Activated CD4-positive, alpha-beta T cell treated with anti-CD3 and anti-CD28 coated beads, Interleukin-2, amount 50 U/mL, for 4 hours (primary cell): ENCODE data around the gene ZCCHC2.

Experiments used
- DNase-seq, 2 experiments: peaks; one replicate each; pipeline ENCODE4 v3.0.0-alpha.2; 2020

The ZCCHC2 gene

DNA sequence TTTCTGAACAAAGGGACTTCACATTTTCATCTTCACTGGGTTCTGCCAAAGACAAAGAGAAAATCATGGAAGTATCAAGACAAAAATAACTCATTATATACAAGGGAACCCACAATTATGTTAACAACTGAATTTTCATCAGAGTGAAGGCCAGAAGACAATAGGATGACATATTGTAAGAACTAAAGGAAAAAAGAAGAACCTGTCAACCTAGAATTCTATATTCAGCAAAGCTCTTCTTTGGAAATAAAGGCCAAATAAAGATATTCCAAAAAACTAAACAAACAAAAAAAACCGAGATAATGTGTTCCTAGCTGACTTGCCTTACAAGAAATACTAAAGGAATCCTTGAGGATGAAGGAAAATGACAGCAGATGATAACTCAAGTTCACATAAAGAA lies 10.3 kb upstream of the ZCCHC2 start:
- no peak for DNase-seq

DNA sequence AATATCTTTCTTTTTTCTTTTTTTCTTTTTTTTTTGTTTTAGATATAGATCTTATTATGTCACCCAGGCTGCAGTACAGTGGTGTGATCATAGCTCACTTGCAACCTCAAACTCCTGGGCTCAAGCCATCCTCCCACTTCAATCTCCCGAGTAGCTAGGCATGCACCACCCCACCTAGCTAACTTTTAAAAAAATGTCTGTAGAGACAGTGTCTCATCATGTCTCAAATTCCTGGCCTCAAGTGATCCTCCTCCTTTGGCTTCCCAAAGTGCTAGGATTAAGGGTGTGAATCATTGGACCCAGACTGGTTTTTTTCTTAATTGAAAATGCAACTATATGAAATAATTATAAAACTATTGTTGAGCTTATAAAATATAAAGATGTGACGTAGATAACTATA lies 9.8 kb upstream of the ZCCHC2 start:
- DNase-seq: no peak

DNA sequence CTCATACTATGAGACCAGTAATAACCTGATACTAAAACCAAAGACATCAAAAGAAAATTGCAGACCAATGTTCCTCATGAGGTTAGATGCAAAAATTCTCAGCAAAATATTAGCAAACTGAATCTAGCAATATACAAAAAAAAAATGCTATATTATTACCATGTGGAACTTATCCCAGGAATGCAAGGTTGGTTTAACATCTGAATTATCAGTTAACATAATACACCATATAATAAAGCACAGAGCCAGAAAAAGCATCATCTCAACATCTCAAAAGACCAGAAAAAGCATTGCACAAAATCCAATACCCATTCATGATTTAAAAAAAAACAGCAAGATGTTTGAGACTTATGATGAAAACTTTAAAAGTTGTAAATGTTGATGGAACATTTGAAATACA lies 8.3 kb upstream of the ZCCHC2 start:
- DNase-seq: no peak

DNA sequence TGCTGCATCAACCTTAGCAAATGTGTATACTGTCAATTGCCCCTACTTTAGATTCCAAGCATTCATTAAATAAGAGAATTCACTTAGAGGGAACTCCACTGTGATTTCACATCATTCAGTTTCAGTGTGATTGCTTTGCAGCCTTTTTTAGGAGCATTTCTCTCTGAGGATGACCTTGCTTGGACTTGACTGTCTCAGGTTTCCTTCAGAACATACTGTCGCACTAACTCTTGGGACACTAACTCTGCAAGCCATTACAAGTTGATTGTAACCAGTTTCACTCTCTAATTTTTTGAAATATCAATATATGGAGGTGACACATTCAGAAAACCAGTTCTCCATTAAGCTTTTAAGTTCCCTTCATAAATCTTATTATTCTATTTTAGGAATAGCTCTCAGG lies 6.6 kb upstream of the ZCCHC2 start:
- no peak for DNase-seq

DNA sequence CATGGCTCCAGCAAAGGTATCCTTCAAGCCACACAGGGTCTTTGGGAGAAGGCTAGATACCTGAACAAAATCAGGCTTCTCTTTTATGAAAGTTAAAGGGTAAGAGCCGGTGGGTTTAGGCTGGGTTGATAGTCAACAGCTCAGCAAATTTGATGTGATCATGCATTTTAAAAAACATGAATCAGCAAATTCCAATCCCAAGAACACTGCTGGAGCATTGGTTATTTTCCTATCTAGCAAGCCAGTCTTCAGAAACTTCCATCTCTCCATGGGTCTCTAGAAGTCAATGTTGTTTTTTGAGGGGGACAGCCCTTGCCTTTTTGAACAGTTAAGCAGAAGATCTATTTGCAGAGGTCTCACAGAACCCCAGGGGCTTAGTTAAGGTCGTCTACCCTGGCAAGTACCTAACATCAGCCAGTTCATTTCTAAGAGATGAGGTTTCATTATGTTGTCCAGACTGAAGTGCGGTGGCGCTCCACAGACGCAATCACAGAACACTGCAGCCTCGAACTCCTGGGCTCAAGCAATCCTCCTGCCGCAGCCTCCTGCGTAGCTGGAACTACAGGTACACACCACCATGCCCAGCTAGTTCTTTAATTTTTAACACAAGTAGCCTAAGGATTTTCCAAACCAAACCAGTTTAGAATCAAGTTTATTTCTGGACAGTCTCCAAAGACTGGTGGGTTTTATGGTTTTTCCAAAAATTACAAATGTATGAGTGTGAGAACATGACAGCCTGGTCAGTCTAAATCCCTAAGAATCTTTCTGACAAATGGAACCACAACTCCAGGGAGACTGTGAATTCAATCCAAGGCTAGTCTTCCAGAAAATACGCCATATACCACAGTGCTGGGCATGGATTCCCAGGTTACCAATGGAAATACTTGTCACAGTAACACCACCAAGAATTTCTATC lies 4.1 kb upstream of the ZCCHC2 start:
- no peak for DNase-seq

DNA sequence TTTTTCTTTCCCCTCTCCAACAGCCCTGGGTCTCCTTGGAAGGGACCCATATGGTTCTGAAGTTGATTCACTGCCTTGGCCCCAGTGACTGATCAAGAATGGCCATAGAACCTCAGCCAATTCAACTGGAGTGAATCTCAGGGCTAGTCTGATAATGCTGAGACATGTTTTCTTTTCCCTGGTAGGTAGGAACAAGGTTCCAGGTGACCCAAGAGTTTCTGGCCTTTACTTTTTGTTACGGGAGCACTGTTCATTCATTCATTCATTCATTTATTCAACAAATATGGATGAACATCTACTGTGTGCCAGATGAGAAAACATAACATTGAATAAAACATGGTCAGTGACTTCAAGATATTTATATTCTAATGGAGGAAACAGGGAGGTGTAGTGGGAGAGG lies 3.1 kb upstream of the ZCCHC2 start:
- no peak for DNase-seq

DNA sequence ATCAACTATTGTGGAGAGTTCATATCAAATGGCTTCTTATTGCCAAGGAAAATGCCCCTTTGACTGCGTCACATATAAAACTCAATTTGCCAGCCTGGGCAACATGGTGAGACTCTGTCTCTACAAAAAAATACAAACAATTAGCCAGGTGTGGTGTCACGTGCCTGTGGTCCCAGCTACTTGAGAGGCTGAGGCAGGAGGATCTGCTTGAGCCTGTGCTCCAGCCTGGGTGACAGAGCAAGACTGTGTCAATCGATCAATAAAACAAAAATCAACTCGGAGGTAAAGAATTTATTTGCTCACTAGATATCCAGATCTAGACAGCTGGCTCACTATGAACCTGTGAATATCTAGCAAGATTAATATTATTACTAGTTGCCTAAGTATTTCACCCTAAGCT lies 1.7 kb upstream of the ZCCHC2 start:
- no peak for DNase-seq

DNA sequence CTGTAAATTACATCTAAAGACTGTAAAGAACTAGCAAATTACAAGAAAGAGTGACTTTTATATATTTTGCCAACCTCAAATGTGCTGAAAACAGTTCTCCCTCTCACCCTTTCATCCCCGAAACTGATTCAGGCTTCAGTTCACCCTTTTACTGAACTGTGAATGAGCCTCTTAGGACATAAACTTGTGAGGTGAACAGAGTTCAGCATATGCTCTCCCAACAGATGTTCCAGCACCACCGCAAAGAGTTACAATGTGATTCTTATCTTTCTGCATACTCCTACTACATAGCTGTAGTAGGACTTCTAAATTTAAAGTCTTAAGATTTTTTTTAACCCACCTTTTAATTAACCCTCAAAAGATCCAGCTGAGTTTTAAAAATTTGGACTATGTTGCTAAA lies 1.2 kb upstream of the ZCCHC2 start:
- no peak for DNase-seq

DNA sequence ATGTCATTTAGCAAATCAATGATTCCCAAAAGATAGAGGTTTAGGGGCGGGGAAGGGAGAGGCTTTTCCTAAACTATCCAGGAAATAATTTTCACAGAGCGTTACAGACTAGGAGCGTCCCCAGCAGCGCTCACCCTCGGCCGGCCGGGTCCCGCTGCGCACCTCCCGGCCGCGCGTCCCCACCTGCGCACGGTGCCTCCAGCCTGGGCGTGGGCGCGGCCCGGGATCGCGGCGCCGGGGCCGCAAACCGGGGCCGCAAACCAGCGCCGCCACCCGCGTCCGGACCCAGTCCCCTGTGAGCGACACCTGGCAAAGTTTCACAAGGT lies 684 bp upstream of the ZCCHC2 start:
- no peak for DNase-seq

DNA sequence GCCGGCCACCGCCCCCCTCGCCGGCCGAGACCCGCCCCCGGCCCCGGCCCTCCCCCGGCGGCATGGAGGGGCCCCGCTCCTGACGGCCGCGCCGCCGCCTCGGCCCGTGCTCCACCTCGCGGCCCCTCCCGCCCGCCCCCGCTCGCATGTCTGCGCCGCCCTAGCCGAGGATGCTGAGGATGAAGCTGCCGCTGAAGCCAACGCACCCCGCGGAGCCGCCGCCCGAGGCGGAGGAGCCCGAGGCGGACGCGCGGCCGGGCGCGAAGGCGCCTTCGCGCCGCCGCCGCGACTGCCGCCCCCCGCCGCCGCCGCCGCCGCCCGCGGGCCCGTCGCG lies 397 bp downstream of the ZCCHC2 start:
- no peak for DNase-seq

DNA sequence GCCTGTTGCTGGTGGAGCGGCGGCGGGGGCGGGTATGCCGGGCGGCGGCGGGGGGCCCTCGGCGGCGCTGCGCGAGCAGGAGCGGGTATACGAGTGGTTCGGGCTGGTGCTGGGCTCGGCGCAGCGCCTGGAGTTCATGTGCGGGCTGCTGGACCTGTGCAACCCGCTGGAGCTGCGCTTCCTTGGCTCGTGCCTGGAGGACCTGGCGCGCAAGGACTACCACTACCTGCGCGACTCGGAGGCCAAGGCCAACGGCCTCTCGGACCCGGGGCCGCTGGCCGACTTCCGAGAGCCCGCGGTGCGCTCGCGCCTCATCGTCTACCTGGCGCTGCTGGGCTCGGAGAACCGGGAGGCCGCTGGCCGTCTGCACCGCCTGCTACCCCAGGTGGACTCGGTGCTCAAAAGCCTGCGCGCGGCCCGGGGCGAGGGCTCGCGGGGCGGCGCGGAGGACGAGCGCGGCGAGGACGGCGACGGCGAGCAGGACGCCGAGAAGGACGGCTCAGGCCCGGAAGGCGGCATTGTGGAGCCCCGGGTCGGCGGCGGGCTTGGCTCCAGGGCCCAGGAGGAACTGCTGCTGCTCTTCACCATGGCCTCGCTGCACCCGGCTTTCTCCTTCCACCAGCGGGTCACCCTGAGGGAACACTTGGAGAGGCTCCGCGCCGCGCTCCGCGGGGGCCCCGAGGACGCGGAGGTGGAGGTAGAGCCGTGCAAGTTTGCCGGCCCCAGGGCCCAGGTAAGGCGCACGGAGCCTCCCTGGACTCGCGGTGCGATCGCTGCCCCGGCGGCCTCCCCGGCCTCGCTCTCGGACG lies 1.0 kb downstream of the ZCCHC2 start:
- peak; percentile 31 to 51 for DNase-seq

DNA sequence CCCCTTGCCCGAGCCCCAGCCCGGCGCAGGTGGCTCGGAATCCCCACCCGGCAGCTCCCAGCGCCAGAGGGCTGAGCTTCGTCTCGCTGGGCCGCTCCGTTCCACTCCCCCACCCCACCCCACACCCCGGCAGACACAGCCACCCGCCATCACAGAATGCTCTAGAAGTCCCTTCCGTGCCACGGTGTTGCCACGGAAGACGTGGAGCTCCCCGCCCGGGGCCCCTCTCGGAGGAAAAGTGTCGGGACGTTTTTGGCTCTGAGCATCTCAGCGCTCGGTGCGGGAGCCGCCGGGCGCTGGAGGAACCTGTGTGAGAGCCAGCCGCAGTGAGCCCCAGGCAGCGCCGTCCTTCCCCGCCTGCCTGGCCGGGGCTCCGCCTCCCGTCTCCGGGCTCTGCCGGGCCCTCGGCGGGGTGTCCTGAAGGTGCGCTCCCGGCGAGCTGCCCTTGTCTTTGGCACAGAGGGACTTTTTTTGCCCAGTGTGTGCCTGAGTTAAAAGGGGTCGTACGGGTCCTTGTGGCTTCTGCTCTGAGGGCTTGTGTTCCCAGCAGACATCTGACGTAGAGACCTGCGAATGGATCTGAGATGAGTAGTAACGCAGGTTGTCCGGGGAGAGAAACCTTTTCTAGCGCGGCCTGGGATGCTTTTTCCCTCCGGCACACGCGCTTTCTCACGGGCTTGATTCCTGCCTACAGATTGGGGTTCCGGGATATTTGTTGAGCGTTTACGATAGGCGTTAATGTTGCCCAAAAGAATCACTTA lies 1.8 kb downstream of the ZCCHC2 start:
- DNase-seq: peak; percentile 59 to 62

DNA sequence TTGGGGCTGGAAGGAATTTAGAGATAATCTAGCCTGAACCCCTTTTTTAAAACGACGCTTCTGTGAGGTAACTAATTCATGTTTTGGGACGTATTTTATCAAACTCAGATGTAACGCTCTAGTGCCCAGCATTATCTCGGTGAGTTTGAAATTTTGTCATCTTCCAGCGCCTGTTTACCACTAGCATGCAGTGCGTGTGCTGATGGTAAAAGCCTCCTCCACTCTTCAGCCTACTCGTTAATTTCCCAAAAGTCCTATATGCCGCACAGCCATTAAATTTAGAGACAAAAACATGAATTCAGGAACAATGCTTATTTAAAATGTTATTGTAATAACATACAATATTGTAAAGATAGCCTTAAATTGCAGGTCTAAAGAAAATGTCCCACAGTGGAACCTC lies 2.8 kb downstream of the ZCCHC2 start:
- no peak for DNase-seq

DNA sequence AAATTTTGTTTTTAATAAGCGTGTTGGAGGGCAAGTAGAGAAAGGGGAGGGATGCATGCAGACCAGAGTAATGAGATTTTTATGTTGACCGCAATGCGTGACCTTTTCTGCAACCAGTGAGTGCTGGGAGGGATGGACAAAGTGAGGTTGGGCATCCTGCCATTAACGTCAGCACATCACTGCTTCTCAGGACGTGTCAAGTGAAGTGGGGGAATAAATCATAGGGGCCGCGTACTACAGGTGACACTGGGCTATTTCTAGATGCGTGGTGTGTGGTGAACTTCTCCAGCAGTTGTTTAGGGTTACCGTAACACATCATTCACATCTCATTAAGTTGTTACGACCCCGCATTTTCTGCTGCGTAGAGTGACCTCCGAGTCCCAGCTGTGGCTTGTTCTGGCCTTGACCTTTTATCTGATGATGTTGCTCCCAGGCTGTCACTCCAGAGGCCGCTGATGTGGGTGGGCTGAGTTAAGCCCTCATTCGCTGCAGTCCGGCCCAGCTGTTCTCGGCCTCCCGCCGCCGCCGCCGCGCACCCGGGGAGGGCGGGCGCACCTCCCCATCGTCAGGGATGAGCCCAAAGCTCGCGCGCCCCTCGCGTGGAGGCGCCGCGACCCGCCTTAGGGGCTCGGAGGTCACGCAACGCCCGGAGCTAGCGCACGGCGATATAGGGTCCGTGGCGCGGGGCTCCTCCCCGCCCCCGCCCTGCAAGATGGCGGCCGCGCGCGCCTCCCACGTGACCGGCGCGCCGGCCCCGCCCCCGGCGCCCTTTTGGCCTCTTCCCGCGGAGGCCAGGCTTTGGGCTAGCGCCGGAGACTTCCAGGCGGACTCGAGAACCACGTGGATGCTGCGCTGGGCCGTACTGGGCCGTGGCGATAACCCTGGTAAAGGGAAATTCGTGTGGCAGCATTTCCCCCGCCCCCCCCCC lies 3.5 kb downstream of the ZCCHC2 start:
- DNase-seq: peak; percentile 39 to 43

DNA sequence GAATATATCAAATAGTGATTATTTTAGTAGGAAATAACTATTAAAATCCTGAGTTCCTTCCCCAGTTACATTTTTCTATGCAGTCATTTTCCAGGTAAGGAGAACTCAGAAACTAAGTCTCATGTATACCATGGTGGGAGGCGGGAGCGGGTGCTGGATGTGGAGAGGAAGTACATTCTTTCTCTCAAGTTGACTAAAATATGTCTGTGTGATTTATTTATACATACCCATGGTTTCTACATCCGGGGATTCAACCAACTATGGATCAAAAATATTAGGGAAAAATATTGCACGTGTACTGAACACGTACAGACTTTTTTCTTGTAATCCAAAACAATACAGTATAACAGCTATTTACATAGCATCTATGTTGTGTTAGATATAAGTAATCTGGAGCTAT lies 6.8 kb downstream of the ZCCHC2 start:
- no peak for DNase-seq

DNA sequence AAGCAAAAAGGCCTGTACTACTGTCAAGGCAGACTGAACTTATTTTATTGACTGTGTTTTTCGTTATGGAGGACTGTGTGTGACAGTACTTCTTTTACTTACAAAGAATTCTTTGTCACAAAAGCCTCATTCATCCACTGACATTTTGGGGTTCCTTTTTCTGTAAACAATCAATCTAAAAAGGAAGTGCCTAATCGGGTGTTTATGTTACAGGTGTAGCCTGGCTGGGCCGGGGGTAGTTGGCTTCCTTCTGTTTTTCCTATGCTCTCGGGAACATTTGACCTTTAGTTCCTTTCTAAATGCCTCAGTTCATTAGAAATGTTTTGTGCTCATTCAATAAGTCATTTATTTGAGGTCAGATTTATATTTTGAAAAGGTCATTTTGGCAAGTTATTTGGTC lies 8.3 kb downstream of the ZCCHC2 start:
- no peak for DNase-seq

DNA sequence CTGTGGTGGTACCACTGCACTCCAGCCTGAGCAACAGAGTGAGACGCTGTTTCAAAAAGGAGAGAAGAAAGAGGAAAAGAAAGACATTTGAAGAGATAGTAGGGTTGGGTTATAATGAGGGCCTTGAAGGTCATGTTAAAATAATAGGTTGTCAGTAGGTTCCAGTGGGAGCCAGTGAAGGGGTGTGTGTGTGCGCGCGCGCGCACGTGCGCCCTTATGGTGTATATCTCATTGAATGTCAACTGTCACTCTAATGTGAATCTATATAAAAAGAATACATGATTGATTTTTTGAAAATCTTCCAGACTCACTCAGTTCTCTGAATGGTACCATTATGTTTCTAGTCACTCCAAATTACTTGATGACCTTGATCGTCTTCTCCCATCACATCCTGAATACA lies 9.1 kb downstream of the ZCCHC2 start:
- DNase-seq: no peak

DNA sequence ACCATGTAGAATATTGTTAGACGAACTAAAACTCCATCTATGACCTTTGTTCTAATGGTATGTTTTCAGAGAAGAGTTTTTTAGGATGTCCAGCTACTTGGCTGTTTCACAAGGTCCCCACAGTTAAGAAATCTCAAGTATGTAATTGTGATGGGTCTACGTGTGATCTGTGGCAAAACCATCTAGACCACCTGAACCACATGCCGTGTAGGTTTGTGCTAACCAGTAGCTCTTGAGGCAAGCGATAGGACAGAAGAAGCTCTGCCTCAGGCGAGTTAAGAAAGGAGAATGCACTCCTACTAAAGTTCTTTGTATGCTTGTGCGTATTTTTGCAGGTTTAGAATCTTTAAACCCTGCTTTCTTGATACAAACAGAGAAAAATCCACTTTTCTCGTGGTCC lies 13.2 kb downstream of the ZCCHC2 start:
- no peak for DNase-seq

DNA sequence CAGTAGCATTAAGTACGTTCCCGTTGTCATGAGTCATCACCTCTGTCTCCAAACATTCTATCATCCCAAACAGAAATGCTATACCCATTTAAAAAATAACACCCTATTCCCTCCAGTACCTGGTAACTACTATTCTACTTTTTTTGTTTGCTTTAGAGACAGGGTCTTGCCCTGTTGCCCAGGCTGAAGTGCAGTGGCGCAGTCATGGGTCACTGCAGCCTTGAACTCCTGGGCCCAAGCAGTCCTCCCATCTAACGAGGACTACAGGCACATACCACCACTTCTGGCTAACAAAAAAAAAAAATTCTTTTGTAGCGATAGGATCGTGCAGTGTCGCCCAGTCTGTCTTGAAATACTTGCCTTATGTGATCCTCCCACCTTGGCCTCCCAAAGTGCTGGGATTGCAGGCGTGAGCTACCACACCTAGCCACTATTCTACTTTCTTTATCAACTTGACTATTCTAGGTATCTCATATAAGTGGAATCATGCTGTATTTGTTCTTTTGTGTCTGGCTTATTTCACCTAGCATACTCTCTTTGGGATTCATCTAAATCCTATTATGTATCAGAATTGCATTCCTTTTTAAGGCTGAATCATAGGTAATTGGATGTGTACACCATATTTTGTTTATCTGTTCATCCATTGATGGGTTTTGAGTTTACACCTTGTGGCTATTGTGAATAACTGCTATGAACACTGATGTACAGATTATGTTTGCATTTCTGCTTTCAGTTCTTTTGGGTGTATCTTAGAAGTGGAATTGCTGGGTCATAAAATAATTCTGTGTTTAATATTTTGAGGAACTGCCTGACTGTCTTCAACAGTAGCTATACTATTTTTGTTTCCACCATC lies 14.4 kb downstream of the ZCCHC2 start:
- no peak for DNase-seq

DNA sequence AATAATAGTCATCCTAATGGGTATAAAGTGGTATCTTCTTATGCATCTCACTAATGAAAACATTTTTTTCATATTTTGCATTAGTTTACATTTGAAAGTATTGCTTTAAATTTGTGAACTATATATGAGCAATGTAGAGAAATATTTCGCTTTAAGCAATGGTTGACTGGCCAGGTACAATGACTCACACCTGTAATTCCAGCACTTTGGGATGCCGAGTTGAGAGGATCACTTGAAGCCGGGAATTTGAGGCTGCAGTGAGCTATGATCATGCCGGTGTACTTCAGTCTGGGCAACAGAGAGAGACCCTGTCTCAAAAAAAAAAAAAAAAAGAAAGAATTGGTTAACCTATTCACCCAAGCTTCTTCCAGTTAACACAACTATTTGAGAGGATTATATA lies 15.1 kb downstream of the ZCCHC2 start:
- no peak for DNase-seq

DNA sequence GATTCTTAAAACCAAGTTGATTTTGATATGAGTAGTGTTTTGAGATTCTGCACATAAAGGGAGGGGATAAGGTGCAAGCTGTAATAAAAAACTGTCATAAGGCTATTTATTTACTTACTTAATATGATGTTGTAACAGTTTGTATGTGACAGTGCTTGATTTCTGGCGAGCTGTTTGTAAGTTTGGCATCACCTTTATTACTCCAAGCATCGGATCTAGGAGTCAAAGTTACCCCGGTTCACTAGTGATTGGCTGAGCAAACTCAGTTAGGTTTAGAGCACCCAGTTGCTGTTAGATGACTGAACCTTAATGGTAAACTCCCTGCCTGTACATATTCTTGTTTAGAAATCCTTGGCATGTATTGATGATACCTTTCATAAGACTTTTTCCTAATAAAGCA lies 16.1 kb downstream of the ZCCHC2 start:
- DNase-seq: no peak
